Fibroblast of pulmonary artery (primary cell): ENCODE results near the gene IL26.

Source experiments
- DNase-seq: peaks from one replicate; pipeline ENCODE4 v3.0.0-alpha.2; 2010; ENCODE audit warnings: low read depth
- H3K4me3 ChIP-seq: replicated peaks from 2 replicates; pipeline ENCODE4 v1.5.1; 2011; ENCODE audit warnings: low read depth, mild to moderate bottlenecking, control low read depth, low read length, moderate library complexity
- TF ChIP-seq, protein P1 (sequence below): IDR thresholded peaks from 2 replicates; pipeline ENCODE4 v1.5.1; 2011; ENCODE audit warnings: mild to moderate bottlenecking, control low read depth, low read length, inconsistent platforms; ENCODE audit errors: missing control alignments

The IL26 gene

GRCh38 chr12:68173792-68174191, 51.8 kb downstream of the IL26 start:
- no peak for DNase-seq
- H3K4me3 ChIP-seq, result no peak overlapping the region
- TF ChIP-seq, protein P1, sequence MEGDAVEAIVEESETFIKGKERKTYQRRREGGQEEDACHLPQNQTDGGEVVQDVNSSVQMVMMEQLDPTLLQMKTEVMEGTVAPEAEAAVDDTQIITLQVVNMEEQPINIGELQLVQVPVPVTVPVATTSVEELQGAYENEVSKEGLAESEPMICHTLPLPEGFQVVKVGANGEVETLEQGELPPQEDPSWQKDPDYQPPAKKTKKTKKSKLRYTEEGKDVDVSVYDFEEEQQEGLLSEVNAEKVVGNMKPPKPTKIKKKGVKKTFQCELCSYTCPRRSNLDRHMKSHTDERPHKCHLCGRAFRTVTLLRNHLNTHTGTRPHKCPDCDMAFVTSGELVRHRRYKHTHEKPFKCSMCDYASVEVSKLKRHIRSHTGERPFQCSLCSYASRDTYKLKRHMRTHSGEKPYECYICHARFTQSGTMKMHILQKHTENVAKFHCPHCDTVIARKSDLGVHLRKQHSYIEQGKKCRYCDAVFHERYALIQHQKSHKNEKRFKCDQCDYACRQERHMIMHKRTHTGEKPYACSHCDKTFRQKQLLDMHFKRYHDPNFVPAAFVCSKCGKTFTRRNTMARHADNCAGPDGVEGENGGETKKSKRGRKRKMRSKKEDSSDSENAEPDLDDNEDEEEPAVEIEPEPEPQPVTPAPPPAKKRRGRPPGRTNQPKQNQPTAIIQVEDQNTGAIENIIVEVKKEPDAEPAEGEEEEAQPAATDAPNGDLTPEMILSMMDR, result no peak

GRCh38 chr12:68170726-68171125, 54.9 kb downstream of the IL26 start:
- TF ChIP-seq, protein P1, result no peak
- no peak for DNase-seq
- H3K4me3 ChIP-seq, result no peak overlapping the region

- TF ChIP-seq, protein P1, result no peak
- no peak overlapping the region for H3K4me3 ChIP-seq
- DNase-seq, result no peak
Observed at GRCh38 chr12:68169213-68169889, 56.3 kb downstream of the IL26 start.

GRCh38 chr12:68166317-68166831, 59.2 kb downstream of the IL26 start:
- TF ChIP-seq, protein P1, result no peak
- DNase-seq, result no peak
- H3K4me3 ChIP-seq, result no peak overlapping the region

DNA sequence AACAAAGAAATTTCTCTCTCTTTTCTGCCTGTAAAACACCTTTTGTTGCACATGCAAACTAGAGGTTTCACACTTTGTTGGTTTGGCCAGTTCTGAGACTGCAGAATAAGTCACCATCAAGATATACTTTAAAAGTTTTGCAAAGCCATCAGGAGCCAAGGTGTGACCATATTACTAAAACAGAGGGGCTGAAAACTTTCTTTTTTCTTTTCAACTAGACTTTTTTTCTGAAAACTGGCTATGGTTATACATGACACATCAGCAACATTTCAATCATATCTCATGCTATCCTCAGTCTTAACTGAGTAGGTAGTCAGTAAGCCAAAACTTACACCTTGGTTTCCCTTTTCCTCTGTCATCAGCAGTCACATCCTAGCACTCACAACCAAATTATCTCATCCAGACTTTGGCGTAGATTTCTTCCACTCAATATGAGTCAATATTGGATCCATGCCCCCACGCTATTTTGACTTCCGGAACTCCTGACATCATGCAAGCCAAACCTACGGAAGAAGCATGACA, 62.0 kb downstream of the IL26 start:
- TF ChIP-seq, protein P1, result no peak
- H3K4me3 ChIP-seq, result no peak overlapping the region
- DNase-seq, result peak; percentile 8

DNA sequence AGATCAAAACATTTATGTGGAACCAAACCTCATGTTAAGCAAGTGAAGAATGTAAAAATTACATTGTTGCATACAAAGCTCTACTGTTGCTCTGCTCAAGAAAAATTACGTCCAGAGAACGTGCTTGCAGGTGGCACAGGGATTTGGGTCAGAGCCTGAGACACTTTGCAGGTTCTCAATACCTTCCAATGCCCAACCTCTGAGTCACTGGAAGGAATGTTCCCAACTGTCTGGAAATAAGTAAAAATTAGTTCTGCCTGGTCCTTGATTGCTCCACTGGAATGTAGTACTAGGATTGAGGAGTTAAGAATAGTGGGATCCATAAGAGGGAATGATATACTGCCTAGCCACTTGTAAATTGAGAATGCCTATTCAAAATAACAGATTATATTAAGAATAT, 63.2 kb downstream of the IL26 start:
- TF ChIP-seq, protein P1, result no peak
- no peak for DNase-seq
- no peak overlapping the region for H3K4me3 ChIP-seq

DNA sequence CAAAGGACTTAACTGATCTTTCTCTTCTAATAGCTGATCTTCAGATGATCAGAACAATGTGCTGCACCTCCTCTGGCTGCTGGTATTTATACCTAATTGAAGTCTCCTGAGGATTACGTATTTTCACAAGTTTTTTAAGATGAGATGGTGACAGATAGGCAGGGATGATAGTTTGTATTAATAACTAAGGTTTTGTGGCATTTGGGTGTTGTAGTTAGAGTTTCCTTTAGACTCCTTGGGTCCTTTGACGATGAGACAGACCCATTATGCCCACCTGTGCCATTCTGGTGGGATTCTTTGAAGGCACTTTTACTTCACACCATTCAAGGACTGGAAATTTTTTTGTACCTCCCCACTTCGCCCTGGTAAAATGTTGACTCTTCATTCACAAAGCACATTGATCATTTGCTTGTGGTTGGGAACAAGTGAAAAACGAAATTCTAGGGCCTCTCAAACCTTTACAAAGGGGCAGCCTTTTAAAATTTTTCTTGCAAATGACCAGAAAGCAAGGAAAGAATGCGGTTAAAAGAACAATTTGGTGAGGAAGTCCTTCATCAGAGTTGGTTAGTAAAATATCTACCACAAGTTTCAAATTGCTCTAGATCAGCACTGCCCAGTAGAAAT, 65.8 kb downstream of the IL26 start, which contains the start of gene IFNG:
IFNG (minus strand) TSS at position 60 of the 624 bp plus-strand sequence. CDS start 125 bp downstream, outside the sequence.
- no peak for DNase-seq
- TF ChIP-seq, protein P1, result no peak
- H3K4me3 ChIP-seq, result no peak within 1 kb of the TSS
